ENCODE results near the gene PARD3.

Gene PARD3

DNA sequence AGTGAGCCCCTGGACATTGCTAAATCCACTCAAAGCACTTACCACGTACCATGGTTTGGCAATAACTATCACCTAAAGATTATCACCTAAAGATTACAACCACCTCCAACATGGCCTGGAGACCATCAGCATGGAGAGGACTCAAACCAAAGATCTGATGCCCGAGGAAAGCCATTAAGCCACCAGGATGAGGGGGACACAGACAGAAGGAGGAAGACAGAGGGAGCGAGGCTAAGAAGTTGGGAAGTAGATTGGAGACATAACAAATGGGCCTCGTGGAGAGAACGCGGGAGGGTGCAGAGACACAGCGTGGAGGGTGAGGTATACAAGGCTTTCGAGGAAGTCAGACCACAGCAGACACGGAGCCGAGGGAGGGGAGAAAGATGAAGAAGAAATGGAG is 700.2 kb downstream of the PARD3 start:
- no peak for DNase-seq

DNA sequence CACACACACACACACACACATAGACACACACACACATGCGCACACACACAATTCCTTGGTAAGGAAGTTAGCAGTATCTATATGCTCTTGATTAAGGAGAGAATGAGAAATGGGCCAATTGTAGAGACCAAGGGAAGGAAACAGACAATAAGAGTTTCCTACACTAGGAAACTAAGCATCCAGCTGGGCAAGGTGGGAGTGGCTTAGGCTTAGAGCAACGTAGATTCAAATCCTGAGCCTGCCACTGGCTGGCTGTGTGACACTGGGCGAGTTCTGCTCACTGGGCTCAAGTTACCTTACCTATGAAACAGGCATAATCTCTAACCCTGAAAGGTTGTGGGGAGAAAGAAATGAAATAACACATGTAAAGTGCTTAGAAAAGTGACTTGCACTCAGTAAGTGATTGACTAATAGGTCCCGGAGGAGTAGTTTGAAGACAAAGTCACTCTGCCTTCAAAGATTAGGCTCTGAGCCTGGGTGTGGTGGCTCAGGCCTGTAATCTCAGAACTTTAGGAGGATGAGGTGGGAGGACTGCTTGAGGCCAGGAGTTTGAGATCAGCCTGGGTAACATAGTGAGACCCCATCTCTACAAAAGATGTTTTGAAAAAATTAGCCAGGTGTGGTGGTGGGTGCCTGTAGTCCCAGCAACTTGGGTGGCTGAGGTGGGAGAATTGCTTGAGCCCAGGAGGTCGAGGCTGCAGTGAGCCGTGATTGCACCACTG is 701.4 kb downstream of the PARD3 start:
- DNase-seq = no peak

DNA sequence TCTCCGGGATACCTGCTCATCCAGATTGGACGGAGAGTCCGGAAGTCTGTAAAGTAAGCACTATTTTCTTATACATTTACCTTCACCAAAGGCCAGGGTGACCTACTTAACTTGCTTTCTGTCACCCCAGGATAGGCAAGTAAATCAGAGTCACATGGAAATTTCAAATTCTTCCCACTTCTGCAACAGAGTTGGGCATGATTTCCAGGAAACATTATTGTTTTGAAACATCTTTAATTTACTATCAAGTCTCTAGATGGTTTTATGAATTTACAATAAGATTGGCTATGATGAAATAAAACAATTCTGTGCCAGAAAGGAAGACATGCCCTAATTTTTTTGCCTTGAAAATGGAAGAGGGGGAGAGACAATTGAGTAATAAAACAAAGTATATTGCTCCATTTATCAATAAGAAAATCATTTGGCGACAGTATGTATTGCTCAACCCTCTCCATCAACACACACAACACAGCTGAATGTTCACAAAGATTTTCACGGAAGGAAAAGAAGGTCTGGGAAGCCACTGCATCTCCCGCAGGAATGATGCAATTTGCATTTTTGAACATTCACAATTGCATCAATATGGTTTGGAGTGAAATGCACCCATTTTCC is 702.8 kb downstream of the PARD3 start:
- DNase-seq = no peak

- DNase-seq = no peak
Measured at GRCh38 chr10:34111179-34111578, 703.9 kb downstream of the PARD3 start.

GRCh38 chr10:34109952-34110702 is 705.0 kb downstream of the PARD3 start:
- DNase-seq = no peak

DNA sequence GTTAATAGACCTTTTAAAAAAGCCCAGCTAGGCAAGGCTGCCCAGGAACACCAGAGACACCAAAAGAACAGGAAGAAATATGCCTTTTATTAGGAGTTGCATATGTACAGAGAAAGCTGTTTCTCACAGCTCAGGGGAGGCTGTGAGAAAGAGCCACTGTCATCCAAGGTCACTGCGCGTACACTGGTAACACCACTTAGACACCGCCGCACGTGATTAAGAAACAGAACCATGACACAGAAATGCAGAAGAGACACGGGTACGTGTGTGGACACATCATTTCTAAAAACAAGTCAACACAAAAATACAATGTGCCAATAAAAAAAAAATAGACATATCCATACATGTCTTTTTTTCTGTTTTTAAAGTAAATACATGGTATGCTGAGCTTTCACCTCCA is 705.6 kb downstream of the PARD3 start:
- DNase-seq = no peak

GRCh38 chr10:34107626-34108516 is 707.2 kb downstream of the PARD3 start:
- DNase-seq = no peak

- DNase-seq = peak in 4 of 56 donors; percentile 14 to 44 (median 24)
Measured at GRCh38 chr10:34106356-34106885, 708.7 kb downstream of the PARD3 start.

DNA sequence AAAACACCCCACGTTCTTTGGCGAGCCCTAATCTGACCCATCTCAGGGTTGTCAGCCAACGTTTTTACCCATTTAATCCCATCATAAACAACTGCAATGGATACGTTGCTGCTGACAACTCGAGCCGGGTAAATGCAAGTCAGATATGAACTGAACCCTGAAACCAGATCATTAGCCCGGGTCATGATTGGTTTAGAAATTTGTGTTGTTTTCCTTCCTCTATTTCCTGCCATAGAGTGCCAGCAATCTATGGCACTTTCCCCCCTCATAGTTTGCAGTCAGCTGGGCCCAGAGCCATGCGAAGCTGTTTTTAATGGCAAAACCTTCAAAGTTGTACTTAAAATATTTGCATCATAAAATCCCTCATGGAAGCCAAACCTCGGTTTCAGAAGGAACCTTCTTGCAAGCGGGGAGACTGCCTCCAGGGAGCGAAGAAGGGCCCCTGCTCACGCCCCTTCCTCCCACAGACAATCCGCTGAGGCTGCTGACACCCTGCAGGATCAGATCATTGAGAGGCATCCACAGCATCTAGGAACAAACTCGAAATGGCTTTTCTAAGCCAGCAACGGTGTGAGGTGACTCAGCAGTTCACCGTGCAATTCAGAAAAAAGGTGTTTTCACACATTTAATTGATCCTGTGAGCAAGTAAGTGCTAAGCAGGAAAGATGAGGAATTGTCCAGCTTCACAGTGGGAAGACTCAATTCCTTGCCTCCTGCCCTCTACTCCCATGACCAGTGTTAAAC is 710.1 kb downstream of the PARD3 start:
- peak in 2 of 56 donors; percentile 9 to 12 for DNase-seq

GRCh38 chr10:34102893-34103506 is 712.1 kb downstream of the PARD3 start:
- DNase-seq = no peak

GRCh38 chr10:34102237-34102673 is 712.8 kb downstream of the PARD3 start:
- DNase-seq = no peak

- DNase-seq = no peak
Measured at GRCh38 chr10:34101001-34101400, 714.1 kb downstream of the PARD3 start.

GRCh38 chr10:34098821-34099567 is 716.1 kb downstream of the PARD3 start:
- DNase-seq = no peak

DNA sequence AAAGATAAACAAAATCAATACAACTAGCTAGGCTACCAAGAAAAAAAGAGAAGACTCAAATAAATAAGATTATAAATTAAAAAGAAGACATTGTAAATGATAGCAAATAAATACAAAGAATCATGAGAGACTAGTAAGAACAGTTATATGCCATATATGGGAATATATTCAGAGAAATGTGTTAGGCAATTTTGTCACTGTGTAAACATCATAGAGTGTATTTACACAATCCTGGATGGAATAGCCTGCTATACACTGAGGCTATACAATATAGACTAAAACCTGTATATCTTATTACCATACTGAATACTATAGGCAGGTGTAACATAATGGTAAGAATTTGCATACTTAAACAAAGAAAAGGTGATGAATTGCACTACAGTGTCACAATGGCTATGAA is 717.4 kb downstream of the PARD3 start:
- no peak for DNase-seq

- no peak for DNase-seq
Measured at GRCh38 chr10:34094961-34095360, 720.1 kb downstream of the PARD3 start.

DNA sequence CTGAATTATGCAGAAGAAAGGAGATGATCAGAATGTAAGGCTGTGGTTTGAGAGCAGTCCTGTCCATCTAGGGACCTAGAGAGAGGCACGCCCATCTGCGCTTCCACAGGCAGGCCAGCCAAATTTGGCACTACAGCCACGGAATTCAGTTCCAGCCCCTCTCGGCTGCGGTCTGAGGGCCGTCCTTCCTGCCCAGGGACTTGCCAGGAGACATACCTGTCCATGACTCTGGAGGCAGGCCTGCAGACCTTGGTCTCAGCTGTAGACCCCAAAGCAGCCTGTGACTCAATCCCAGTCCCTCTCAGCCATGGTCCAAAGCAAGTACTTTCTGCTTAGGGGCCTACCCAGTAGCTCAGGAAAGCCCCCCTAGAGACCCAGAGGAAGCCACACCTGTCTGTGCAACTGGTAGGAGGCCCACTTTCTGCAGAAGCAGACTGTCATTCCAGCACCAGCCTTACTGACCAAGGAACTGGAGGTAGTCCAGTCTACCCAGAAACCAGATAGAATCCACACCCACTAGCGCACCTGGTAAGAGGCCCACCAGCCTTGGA is 720.9 kb downstream of the PARD3 start:
- DNase-seq = no peak

DNA sequence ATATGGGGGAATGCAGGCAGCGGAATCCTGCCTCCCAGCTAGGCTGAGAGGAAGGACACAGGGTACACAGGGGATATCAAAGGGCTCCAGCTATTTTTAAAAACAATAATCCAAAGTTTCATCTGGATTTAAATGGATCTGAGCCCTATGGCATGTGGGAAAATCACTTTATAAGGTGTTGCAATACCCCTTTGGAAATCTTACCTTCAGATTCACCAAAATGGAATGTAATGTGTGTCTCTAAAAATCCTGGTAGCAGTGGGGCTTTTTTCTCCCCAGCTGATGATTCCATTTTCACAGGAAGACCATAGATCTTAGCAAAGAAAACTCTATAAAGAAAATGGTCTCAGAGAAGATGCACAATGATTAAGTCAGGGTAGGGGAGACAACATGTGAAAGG is 722.2 kb downstream of the PARD3 start:
- DNase-seq = no peak

DNA sequence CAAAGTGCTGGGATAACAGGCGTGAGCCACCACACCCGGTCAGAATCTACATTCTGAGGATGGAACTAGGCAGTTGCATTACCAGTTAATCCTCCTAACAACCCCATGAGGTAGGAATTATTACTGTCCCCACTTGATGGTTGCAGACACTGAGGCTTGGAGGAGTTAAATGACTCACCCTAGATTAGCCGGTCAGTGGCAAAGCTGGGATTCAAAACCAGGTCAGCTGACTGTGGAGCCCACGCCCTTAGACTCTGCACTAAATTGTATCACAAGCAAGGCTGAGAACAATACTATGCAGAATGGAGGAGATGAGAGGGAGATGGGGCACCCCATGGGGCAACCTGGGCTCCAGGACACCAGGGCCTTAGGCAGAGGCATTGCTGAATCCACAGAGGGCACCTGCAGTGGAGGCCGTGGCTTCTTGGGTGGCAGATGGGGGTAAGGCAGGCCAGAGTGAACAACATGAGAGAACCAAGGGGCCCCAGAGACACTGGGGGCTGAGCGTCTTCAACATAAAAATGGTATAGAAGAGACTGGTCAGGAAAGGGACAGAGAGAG is 723.4 kb downstream of the PARD3 start:
- DNase-seq = no peak

GRCh38 chr10:34089253-34089652 is 725.8 kb downstream of the PARD3 start:
- DNase-seq = no peak
